ENCODE results near the gene ROBO1.

GRCh38 chr3:79639855-79640254 lies 127.9 kb downstream of the ROBO1 start:
- TF ChIP-seq POLR2A (IDR thresholded peaks at IDR 0.05; ENCODE audit: low read depth, low read length) = no peak
- no peak for TF ChIP-seq POLR2AphosphoS5 (IDR thresholded peaks at IDR 0.05; ENCODE audit: low read depth, low read length)
- no peak for TF ChIP-seq TAF1 (IDR thresholded peaks at IDR 0.05; ENCODE audit: borderline replicate concordance, low read depth, low read length)

Data from GM12892 (cell line).